K562 (cell line): ENCODE results near the gene FXN. TPM values are rescaled to one million over a fixed set of nuclear protein-coding genes. Genes with fewer than 3 reads are reported as not detected.

Experiments
- CBFA2T3 ChIP-seq: fragments of 450-650 bp; IDR thresholded peaks from 2 replicates; pipeline ENCODE4 v1.6.1; 2017
- CCAR2 ChIP-seq: fragments of 200-400 bp; formaldehyde crosslinking; IDR thresholded peaks from 2 replicates; pipeline ENCODE4 v1.6.1; 2017; ENCODE audit warnings: mild to moderate bottlenecking, low read depth, low read length
- FOXJ2 ChIP-seq: fragments of 200-800 bp; sonication (Bioruptor generic); IDR thresholded peaks from 2 replicates; pipeline ENCODE4 v1.6.1; 2016; ENCODE audit warnings: missing genetic modification characterization, missing compliant biosample characterization
- FUS ChIP-seq: fragments of 200-400 bp; formaldehyde crosslinking; optimal IDR thresholded peaks from 2 replicates; pipeline ENCODE3; 2017; ENCODE audit warnings: low read depth, low read length
- HSF4 ChIP-seq: fragments of 250-450 bp; sonication (Bioruptor Pico); IDR thresholded peaks from 2 replicates; pipeline ENCODE4 v2.1.2; 2022; ENCODE audit warnings: mild to moderate bottlenecking, moderate library complexity, borderline replicate concordance
- NCOA1 ChIP-seq: fragments of 450-650 bp; IDR thresholded peaks from 2 replicates; pipeline ENCODE4 v1.6.1; 2016; ENCODE audit warnings: low read depth
- NCOA6 ChIP-seq: fragments of 450-650 bp; IDR thresholded peaks from 2 replicates; pipeline ENCODE4 v1.6.1; 2017; ENCODE audit warnings: mild to moderate bottlenecking
- NKRF ChIP-seq: fragments of 450-650 bp; IDR thresholded peaks from 2 replicates; pipeline ENCODE4 v1.6.1; 2016; ENCODE audit warnings: borderline replicate concordance
- POLR2AphosphoS5 ChIP-seq: IDR thresholded peaks from 2 replicates; pipeline ENCODE4 v1.6.1; 2011; ENCODE audit warnings: mild to moderate bottlenecking, low read depth, low read length, moderate library complexity; ENCODE audit not compliant: control insufficient read depth, insufficient read depth
- RBM14 ChIP-seq: fragments of 200-400 bp; formaldehyde crosslinking; IDR thresholded peaks from 2 replicates; pipeline ENCODE4 v1.6.1; 2018; ENCODE audit warnings: low read depth, mild to moderate bottlenecking, low read length, moderate library complexity, borderline replicate concordance; ENCODE audit not compliant: insufficient read depth
- SAFB ChIP-seq: fragments of 200-400 bp; formaldehyde crosslinking; IDR thresholded peaks from 2 replicates; pipeline ENCODE4 v1.6.1; 2017; ENCODE audit warnings: low read depth, low read length, borderline replicate concordance
- THRAP3 ChIP-seq: fragments of 450-650 bp; IDR thresholded peaks from 2 replicates; pipeline ENCODE4 v1.6.1; 2016; ENCODE audit warnings: mild to moderate bottlenecking, inconsistent platforms, borderline replicate concordance
- U2AF2 ChIP-seq: fragments of 200-400 bp; formaldehyde crosslinking; optimal IDR thresholded peaks from 2 replicates; pipeline ENCODE3; 2017; ENCODE audit warnings: low read depth, mild to moderate bottlenecking, low read length
- ZEB2 ChIP-seq: fragments of 450-650 bp; IDR thresholded peaks from 2 replicates; pipeline ENCODE4 v1.6.1; 2016
- ZFP30 ChIP-seq: fragments of 250-450 bp; sonication (Bioruptor Pico); IDR thresholded peaks from 2 replicates; pipeline ENCODE4 v1.8.0; 2022; ENCODE audit warnings: moderate library complexity, mild to moderate bottlenecking, inconsistent platforms, borderline replicate concordance
- ZNF79 ChIP-seq: fragments of 250-450 bp; sonication (Bioruptor Pico); IDR thresholded peaks from 2 replicates; pipeline ENCODE4 v1.4.0; 2020; ENCODE audit warnings: low read depth, mild to moderate bottlenecking, moderate library complexity
- polyA plus RNA-seq, 8 experiments: library from polyadenylated mRNA; depleted of rRNA in 4 of 8; stranded (reverse) in 5 of 8; unstranded in 3 of 8; fragments of >200 nt; fragmentation: Nextera tagmentation in 2 of 8; fragmentation: Illumina TruSeq in 1 of 8; extraction: Ambion mirVana in 2 of 8; extraction: Trizol in 1 of 8; gene quantifications; 2 replicates each; pipeline versions ENCODE4 v1.2.1 to v1.2.3, GENCODE V29; 2011 to 2014; ENCODE audit warnings: inconsistent platforms in 1 of 8, missing spikeins in 1 of 8
- total RNA-seq, 7 experiments: library from RNA; depleted of rRNA in 6 of 7; stranded (reverse); fragments of >200 nt in 6 of 7; fragmentation: Illumina TruSeq in 2 of 7; extraction: Trizol in 2 of 7; gene quantifications; 2 replicates each; pipeline versions ENCODE4 v1.2.1 to v1.2.3, GENCODE V29; 2011 to 2021; ENCODE audit warnings: low replicate concordance in 1 of 7
- TF ChIP-seq, protein P1 (sequence below), 2 experiments: fragments of 450-650 bp in 1 of 2; sonication (generic) in 1 of 2; formaldehyde crosslinking in 1 of 2; IDR thresholded peaks; 2 replicates each; pipeline versions ENCODE4 v1.7.1 to v1.9.0; 2016 to 2022; ENCODE audit warnings: inconsistent platforms in 1 of 2, mild to moderate bottlenecking in 1 of 2, missing genetic modification reagents in 1 of 2

FXN gene
- total and polyA plus RNA-seq, 9 of the 15 experiments (the other 6 are each of a cell fraction or from before 2014, with no cell fraction given) = 7.6 to 51.5 (median 30.3) TPM

GRCh38 chr9:69019808-69020207 is 15.7 kb upstream of the FXN start (continued):
- TF ChIP-seq, protein P1, sequence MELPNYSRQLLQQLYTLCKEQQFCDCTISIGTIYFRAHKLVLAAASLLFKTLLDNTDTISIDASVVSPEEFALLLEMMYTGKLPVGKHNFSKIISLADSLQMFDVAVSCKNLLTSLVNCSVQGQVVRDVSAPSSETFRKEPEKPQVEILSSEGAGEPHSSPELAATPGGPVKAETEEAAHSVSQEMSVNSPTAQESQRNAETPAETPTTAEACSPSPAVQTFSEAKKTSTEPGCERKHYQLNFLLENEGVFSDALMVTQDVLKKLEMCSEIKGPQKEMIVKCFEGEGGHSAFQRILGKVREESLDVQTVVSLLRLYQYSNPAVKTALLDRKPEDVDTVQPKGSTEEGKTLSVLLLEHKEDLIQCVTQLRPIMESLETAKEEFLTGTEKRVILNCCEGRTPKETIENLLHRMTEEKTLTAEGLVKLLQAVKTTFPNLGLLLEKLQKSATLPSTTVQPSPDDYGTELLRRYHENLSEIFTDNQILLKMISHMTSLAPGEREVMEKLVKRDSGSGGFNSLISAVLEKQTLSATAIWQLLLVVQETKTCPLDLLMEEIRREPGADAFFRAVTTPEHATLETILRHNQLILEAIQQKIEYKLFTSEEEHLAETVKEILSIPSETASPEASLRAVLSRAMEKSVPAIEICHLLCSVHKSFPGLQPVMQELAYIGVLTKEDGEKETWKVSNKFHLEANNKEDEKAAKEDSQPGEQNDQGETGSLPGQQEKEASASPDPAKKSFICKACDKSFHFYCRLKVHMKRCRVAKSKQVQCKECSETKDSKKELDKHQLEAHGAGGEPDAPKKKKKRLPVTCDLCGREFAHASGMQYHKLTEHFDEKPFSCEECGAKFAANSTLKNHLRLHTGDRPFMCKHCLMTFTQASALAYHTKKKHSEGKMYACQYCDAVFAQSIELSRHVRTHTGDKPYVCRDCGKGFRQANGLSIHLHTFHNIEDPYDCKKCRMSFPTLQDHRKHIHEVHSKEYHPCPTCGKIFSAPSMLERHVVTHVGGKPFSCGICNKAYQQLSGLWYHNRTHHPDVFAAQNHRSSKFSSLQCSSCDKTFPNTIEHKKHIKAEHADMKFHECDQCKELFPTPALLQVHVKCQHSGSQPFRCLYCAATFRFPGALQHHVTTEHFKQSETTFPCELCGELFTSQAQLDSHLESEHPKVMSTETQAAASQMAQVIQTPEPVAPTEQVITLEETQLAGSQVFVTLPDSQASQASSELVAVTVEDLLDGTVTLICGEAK (IDR thresholded peaks at IDR 0.05) = no peak
- TF ChIP-seq, protein P1 (CRISPR knock-in tag; IDR thresholded peaks at IDR 0.05) = no peak
- TF ChIP-seq SAFB (no peak), CCAR2 (no peak), U2AF2 (no peak), THRAP3 (no peak), HSF4 (no peak), ZEB2 (0 out of 2 replicates have a peak, but pooled peaks have one; percentile 35), RBM14 (no peak), NCOA1 (peak; percentile 45; the same call in 1 of the 2 replicates), NKRF (no peak), FUS (no peak), CBFA2T3 (peak; percentile 89), FOXJ2 (tag) (no peak), POLR2AphosphoS5 (peak; percentile 76), ZFP30 (no peak), NCOA6 (no peak), ZNF79 (no peak)
